Measurements from ENCODE around the gene MLX. TPM values are rescaled to one million over a fixed set of nuclear protein-coding genes. Genes with fewer than 3 reads are reported as not detected.

Gene MLX
- total and polyA plus RNA-seq, 2 experiments from 2014 or later = 22.4 to 37.1 TPM

GRCh38 chr17:42530952-42531454, 35.9 kb upstream of the MLX start:
- Histone ChIP-seq H3K27me3 (no peaks in the 10 kb centered on the region), H3K4me3 (no peak overlapping the region), H3K36me3 (no peaks in the 10 kb centered on the region), H3K9me3 (ENCODE audit: low read depth) (no peaks in the 10 kb centered on the region), H3K27ac (no peak overlapping the region), H3K4me1 (ENCODE audit: low read depth) (peaks cover 2% of the 10 kb centered on the region)
- no peak for DNase-seq (ENCODE audit: low read depth in 1 of 2, low spot score in 1 of 2)
- no peak for TF ChIP-seq CTCF (IDR thresholded peaks at IDR 0.05; ENCODE audit: low read depth, low read length)

GRCh38 chr17:42531455-42532354, 35.2 kb upstream of the MLX start:
- Histone ChIP-seq H3K4me3 (peak overlapping the region; percentile 30), H3K27ac (no peak overlapping the region), H3K4me1 (ENCODE audit: low read depth) (peaks cover 2% of the 10 kb centered on the region), H3K9me3 (ENCODE audit: low read depth) (no peaks in the 10 kb centered on the region), H3K27me3 (no peaks in the 10 kb centered on the region), H3K36me3 (no peaks in the 10 kb centered on the region)
- DNase-seq (ENCODE audit: low read depth in 1 of 2, low spot score in 1 of 2) = peak; percentile 48 to 76
- peak; percentile 37 for TF ChIP-seq CTCF (IDR thresholded peaks at IDR 0.05; ENCODE audit: low read depth, low read length)

- Histone ChIP-seq H3K27ac (peak overlapping the region; percentile 34), H3K27me3 (no peaks in the 10 kb centered on the region), H3K4me1 (ENCODE audit: low read depth) (peaks cover 2% of the 10 kb centered on the region), H3K36me3 (no peaks in the 10 kb centered on the region), H3K4me3 (peak overlapping the region; percentile 41), H3K9me3 (ENCODE audit: low read depth) (no peaks in the 10 kb centered on the region)
- no peak for DNase-seq (ENCODE audit: low read depth in 1 of 2, low spot score in 1 of 2)
- no peak for TF ChIP-seq CTCF (IDR thresholded peaks at IDR 0.05; ENCODE audit: low read depth, low read length)
Observed at GRCh38 chr17:42535155-42536047, 31.5 kb upstream of the MLX start.

GRCh38 chr17:42536048-42536371, 30.9 kb upstream of the MLX start, which contains the start of gene NAGLU:
Gene NAGLU (plus strand): TSS chr17:42536241. CDS start chr17:42536273, 32 bp downstream.
- H3K27me3 ChIP-seq = no peaks in the 10 kb centered on the region
- H3K9me3 ChIP-seq (ENCODE audit: low read depth) = no peaks in the 10 kb centered on the region
- no peak for TF ChIP-seq CTCF (IDR thresholded peaks at IDR 0.05; ENCODE audit: low read depth, low read length)
- no peaks in the 10 kb centered on the region for H3K36me3 ChIP-seq
- peaks cover 2% of the 10 kb centered on the region for H3K4me1 ChIP-seq (ENCODE audit: low read depth)
- peak; percentile 92 for DNase-seq (ENCODE audit: low read depth in 1 of 2, low spot score in 1 of 2)
- H3K4me3 ChIP-seq = peak within 1 kb of the TSS; percentile 41
- H3K27ac ChIP-seq = peak within 1 kb of the TSS; percentile 34

GRCh38 chr17:42536372-42537155, 30.3 kb upstream of the MLX start:
- Histone ChIP-seq H3K9me3 (ENCODE audit: low read depth) (no peaks in the 10 kb centered on the region), H3K4me1 (ENCODE audit: low read depth) (peaks cover 2% of the 10 kb centered on the region), H3K27me3 (no peaks in the 10 kb centered on the region), H3K27ac (peak overlapping the region; percentile 34), H3K4me3 (peak overlapping the region; percentile 41), H3K36me3 (no peaks in the 10 kb centered on the region)
- TF ChIP-seq CTCF (IDR thresholded peaks at IDR 0.05; ENCODE audit: low read depth, low read length) = no peak
- DNase-seq (ENCODE audit: low read depth in 1 of 2, low spot score in 1 of 2) = peak; percentile 87 to 92

All from cardiac muscle cell (in vitro differentiated cells and primary cell).